WTC11 (cell line): ENCODE results near the gene VCP. TPM values are rescaled to one million over a fixed set of nuclear protein-coding genes. Genes with fewer than 3 reads are reported as not detected.

Source experiments
- ATAC-seq: fragments of 200-7000 bp; cut with Tn5 transposase; 2 replicates; pipeline ENCODE4 v1.10.0; 2021; ENCODE audit warnings: mild to moderate bottlenecking, moderate library complexity
- CTCF ChIA-PET: fragments of 300-600 bp; sonication (Branson Sonifier 250); formaldehyde crosslinking; loops from one replicate; lab custom pipeline; 2021; ENCODE audit warnings: antibody characterized with exemption; lab: Charles Lee
- POLR2A ChIA-PET: fragments of 350-600 bp; sonication (Branson Sonifier 250); formaldehyde crosslinking; loops from one replicate; lab custom pipeline; 2021; ENCODE audit warnings: antibody characterized with exemption; lab: Charles Lee
- DNase-seq: peaks from one replicate; pipeline ENCODE4 v3.0.0; 2021; ENCODE audit warnings: low spot score
- H3K27ac Mint-ChIP-seq: 2 replicates; pipeline ENCODE4 v1.8.0; 2021; ENCODE audit warnings: mixed read lengths
- H3K27me3 Mint-ChIP-seq: 2 replicates; pipeline ENCODE4 v1.8.0; 2021; ENCODE audit warnings: low read depth, mild to moderate bottlenecking, moderate library complexity, mixed read lengths
- H3K36me3 Mint-ChIP-seq: 2 replicates; pipeline ENCODE4 v1.8.0; 2021; ENCODE audit warnings: mixed read lengths
- H3K4me1 Mint-ChIP-seq: 2 replicates; pipeline ENCODE4 v1.8.0; 2022; ENCODE audit warnings: mixed read lengths
- H3K4me3 Mint-ChIP-seq: 2 replicates; pipeline ENCODE4 v1.8.0; 2021; ENCODE audit warnings: mild to moderate bottlenecking, moderate library complexity, mixed read lengths
- H3K9me3 Mint-ChIP-seq: 2 replicates; pipeline ENCODE4 v1.8.0; 2021; ENCODE audit warnings: mixed read lengths
- AFF4 ChIP-seq: sonication (generic); formaldehyde crosslinking; IDR thresholded peaks from 2 replicates; pipeline ENCODE4 v1.8.1; 2023; ENCODE audit warnings: mild to moderate bottlenecking, missing genetic modification reagents, borderline replicate concordance
- CBFB ChIP-seq: sonication (generic); formaldehyde crosslinking; IDR thresholded peaks from 2 replicates; pipeline ENCODE4 v1.8.1; 2022; ENCODE audit warnings: mild to moderate bottlenecking, low read depth, missing genetic modification reagents
- CTCF ChIP-seq: fragments of 200-600 bp; IDR thresholded peaks from 2 replicates; pipeline ENCODE4 v1.8.0; 2022; ENCODE audit warnings: antibody characterized with exemption
- E2F1 ChIP-seq: sonication (generic); formaldehyde crosslinking; IDR thresholded peaks from 2 replicates; pipeline ENCODE4 v1.8.0; 2022; ENCODE audit warnings: mild to moderate bottlenecking, missing genetic modification reagents
- ESRRA ChIP-seq: sonication (generic); formaldehyde crosslinking; IDR thresholded peaks from 2 replicates; pipeline ENCODE4 v1.8.1; 2022; ENCODE audit warnings: mild to moderate bottlenecking, missing genetic modification reagents, borderline replicate concordance
- FOXK1 ChIP-seq: sonication (generic); formaldehyde crosslinking; IDR thresholded peaks from 2 replicates; pipeline ENCODE4 v1.8.0; 2022; ENCODE audit warnings: mild to moderate bottlenecking, moderate library complexity, missing genetic modification reagents
- GRHL2 ChIP-seq: fragments of 250-450 bp; sonication (Bioruptor Pico); IDR thresholded peaks from 2 replicates; pipeline ENCODE4 v1.8.0; 2022; ENCODE audit warnings: mild to moderate bottlenecking, moderate library complexity; ENCODE audit not compliant: insufficient replicate concordance, severe bottlenecking
- GTF2I ChIP-seq: fragments of 250-450 bp; sonication (Bioruptor Pico); conservative IDR thresholded peaks from 2 replicates; pipeline ENCODE4 v1.4.0; 2021; ENCODE audit warnings: mild to moderate bottlenecking
- JUN ChIP-seq: sonication (generic); formaldehyde crosslinking; IDR thresholded peaks from 2 replicates; pipeline ENCODE4 v1.8.0; 2023; ENCODE audit warnings: mild to moderate bottlenecking, missing genetic modification reagents
- KAT7 ChIP-seq: sonication (generic); formaldehyde crosslinking; IDR thresholded peaks from 2 replicates; pipeline ENCODE4 v1.8.1; 2023; ENCODE audit warnings: missing genetic modification reagents, mild to moderate bottlenecking, borderline replicate concordance
- MYBL2 ChIP-seq: sonication (generic); formaldehyde crosslinking; IDR thresholded peaks from 2 replicates; pipeline ENCODE4 v1.8.1; 2023; ENCODE audit warnings: mild to moderate bottlenecking, moderate library complexity, missing genetic modification reagents
- NR2C2 ChIP-seq: sonication (generic); formaldehyde crosslinking; IDR thresholded peaks from 2 replicates; pipeline ENCODE4 v1.8.0; 2022; ENCODE audit warnings: mild to moderate bottlenecking, missing genetic modification reagents
- SMAD3 ChIP-seq: sonication (generic); formaldehyde crosslinking; IDR thresholded peaks from 2 replicates; pipeline ENCODE4 v1.8.0; 2022; ENCODE audit warnings: missing genetic modification reagents, mild to moderate bottlenecking, borderline replicate concordance
- SP1 ChIP-seq: sonication (generic); formaldehyde crosslinking; conservative IDR thresholded peaks from 2 replicates; pipeline ENCODE4 v1.8.1; 2022; ENCODE audit warnings: missing genetic modification reagents
- TCF7 ChIP-seq: sonication (generic); formaldehyde crosslinking; IDR thresholded peaks from 2 replicates; pipeline ENCODE4 v1.8.0; 2022; ENCODE audit warnings: mild to moderate bottlenecking, low read depth, missing genetic modification reagents, moderate library complexity
- ZNF121 ChIP-seq: sonication (generic); formaldehyde crosslinking; IDR thresholded peaks from 2 replicates; pipeline ENCODE4 v1.8.0; 2023; ENCODE audit warnings: missing genetic modification reagents
- ZNF232 ChIP-seq: sonication (generic); formaldehyde crosslinking; IDR thresholded peaks from 2 replicates; pipeline ENCODE4 v1.8.0; 2022; ENCODE audit warnings: mild to moderate bottlenecking, missing genetic modification reagents
- ZNF263 ChIP-seq: sonication (generic); formaldehyde crosslinking; IDR thresholded peaks from 2 replicates; pipeline ENCODE4 v1.8.1; 2022; ENCODE audit warnings: low read depth, mild to moderate bottlenecking, moderate library complexity, missing genetic modification reagents
- ZNF416 ChIP-seq: fragments of 250-450 bp; sonication (Bioruptor Pico); IDR thresholded peaks from 2 replicates; pipeline ENCODE4 v1.9.0; 2021; ENCODE audit warnings: mild to moderate bottlenecking, inconsistent platforms
- ZNF671 ChIP-seq: fragments of 250-450 bp; sonication (Bioruptor Pico); IDR thresholded peaks from 2 replicates; pipeline ENCODE4 v1.8.0; 2021; ENCODE audit warnings: mild to moderate bottlenecking
- total RNA-seq: library from RNA; stranded (reverse); gene quantifications from 3 replicates; pipeline ENCODE4 v1.2.3, GENCODE V29; 2021
- TF ChIP-seq, protein P1 (sequence below): sonication (generic); formaldehyde crosslinking; IDR thresholded peaks from 2 replicates; pipeline ENCODE4 v1.8.1; 2023; ENCODE audit warnings: mild to moderate bottlenecking, missing genetic modification reagents
- TF ChIP-seq, protein P2 (sequence below): fragments of 250-450 bp; sonication (Bioruptor Pico); IDR thresholded peaks from 2 replicates; pipeline ENCODE4 v1.8.0; 2021; ENCODE audit warnings: mild to moderate bottlenecking
- TF ChIP-seq, protein P3 (sequence below): sonication (generic); formaldehyde crosslinking; conservative IDR thresholded peaks from 2 replicates; pipeline ENCODE4 v1.8.1; 2023; ENCODE audit warnings: mild to moderate bottlenecking, low read depth, missing genetic modification reagents, moderate library complexity

The VCP gene
- total RNA-seq, 1 experiment from 2014 or later, result 386 TPM

DNA sequence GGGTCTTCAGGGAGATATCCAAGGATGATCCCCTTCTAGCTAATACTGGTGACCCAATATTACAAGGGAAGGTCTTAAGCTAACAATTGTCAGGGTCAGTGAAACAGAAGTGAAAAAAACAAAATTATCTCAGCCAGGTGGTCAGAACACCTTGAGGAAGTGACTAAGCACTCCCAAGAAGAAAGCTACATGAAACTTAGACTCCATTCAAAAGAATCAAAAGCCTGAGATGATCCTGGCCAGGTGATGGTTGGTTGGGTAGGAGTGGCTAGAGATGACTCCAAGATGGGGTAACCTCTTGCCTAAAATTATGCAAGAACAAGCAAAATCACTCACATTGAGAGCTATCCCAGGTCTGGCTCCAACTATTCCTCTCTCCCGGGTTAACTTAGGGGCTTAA is 5.4 kb downstream of the VCP start (continued):
- TF ChIP-seq E2F1 (CRISPR knock-in tag) (no peak), CBFB (CRISPR knock-in tag) (no peak)

DNA sequence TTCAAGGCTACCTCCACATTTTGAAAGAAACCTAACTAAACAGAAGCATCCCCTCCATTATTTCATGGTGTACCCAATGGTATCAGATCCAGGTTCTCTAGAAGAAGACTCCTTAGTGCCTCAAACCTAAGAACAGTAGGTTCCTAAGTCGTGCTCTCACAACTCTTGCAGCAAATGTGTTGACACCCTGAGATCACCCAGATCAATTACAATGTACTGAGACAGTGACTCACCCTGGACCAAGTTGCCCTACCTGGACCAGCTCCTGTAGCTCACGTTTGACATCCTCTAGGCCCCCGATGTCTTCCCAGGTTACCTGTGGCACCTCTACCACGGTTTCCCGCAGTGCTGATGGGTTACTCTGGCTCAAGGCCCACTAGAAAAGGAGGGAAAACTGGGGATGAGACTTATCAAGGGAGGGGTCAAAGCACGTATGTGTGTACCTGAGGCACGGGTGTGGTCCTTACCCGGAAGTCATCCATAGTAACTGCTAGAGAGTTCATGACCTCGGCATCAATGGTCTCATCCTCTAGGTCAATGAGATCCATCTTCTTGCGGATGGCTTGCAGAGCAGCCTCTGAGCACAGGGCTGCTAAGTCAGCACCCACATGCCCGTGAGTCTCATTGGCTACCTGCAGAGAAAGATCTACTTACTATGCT is 11.7 kb downstream of the VCP start:
- H3K4me1 Mint-ChIP-seq, result no peaks in the 10 kb centered on the region
- ATAC-seq (no peak), DNase-seq (no peak)
- no peak overlapping the region for H3K27ac Mint-ChIP-seq
- no peaks in the 10 kb centered on the region for H3K27me3 Mint-ChIP-seq
- ChIA-PET POLR2A (no interaction called here), CTCF (no interaction called here)
- H3K9me3 Mint-ChIP-seq, result no peaks in the 10 kb centered on the region
- H3K4me3 Mint-ChIP-seq, result no peak overlapping the region
- peaks cover 95% of the 10 kb centered on the region for H3K36me3 Mint-ChIP-seq
- no peak for TF ChIP-seq TCF7
- TF ChIP-seq GTF2I, result no peak
- no peak for TF ChIP-seq ZNF671 (CRISPR knock-in tag)
- TF ChIP-seq, protein P1, sequence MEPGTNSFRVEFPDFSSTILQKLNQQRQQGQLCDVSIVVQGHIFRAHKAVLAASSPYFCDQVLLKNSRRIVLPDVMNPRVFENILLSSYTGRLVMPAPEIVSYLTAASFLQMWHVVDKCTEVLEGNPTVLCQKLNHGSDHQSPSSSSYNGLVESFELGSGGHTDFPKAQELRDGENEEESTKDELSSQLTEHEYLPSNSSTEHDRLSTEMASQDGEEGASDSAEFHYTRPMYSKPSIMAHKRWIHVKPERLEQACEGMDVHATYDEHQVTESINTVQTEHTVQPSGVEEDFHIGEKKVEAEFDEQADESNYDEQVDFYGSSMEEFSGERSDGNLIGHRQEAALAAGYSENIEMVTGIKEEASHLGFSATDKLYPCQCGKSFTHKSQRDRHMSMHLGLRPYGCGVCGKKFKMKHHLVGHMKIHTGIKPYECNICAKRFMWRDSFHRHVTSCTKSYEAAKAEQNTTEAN (CRISPR knock-in tag), result no peak
- TF ChIP-seq SMAD3, result no peak
- no peak for TF ChIP-seq MYBL2 (CRISPR knock-in tag)
- no peak for TF ChIP-seq SP1 (CRISPR knock-in tag)
- no peak for TF ChIP-seq ZNF232 (CRISPR knock-in tag)
- TF ChIP-seq, protein P2, sequence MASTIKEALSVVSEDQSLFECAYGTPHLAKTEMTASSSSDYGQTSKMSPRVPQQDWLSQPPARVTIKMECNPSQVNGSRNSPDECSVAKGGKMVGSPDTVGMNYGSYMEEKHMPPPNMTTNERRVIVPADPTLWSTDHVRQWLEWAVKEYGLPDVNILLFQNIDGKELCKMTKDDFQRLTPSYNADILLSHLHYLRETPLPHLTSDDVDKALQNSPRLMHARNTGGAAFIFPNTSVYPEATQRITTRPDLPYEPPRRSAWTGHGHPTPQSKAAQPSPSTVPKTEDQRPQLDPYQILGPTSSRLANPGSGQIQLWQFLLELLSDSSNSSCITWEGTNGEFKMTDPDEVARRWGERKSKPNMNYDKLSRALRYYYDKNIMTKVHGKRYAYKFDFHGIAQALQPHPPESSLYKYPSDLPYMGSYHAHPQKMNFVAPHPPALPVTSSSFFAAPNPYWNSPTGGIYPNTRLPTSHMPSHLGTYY (CRISPR knock-in tag), result no peak
- no peak for TF ChIP-seq CBFB (CRISPR knock-in tag)
- TF ChIP-seq CTCF, result no peak
- TF ChIP-seq ZNF416, result no peak
- TF ChIP-seq KAT7, result no peak
- no peak for TF ChIP-seq NR2C2 (CRISPR knock-in tag)
- no peak for TF ChIP-seq FOXK1 (CRISPR knock-in tag)

GRCh38 chr9:35059438-35059837 is 13.0 kb downstream of the VCP start:
- CTCF ChIA-PET, result no interaction called here

More at GRCh38 chr9:35059438-35059837, 13.0 kb downstream of the VCP start:
- no peaks in the 10 kb centered on the region for H3K4me1 Mint-ChIP-seq
- no peak overlapping the region for H3K27ac Mint-ChIP-seq
- no peaks in the 10 kb centered on the region for H3K9me3 Mint-ChIP-seq
- no peak for DNase-seq
- no peak overlapping the region for H3K4me3 Mint-ChIP-seq
- POLR2A ChIA-PET, result interaction anchor here (1.4 kb wide), 1 partner anchor 160 kb away, joined by 4 read pairs; no protein-coding TSS in a partner anchor
- peaks cover 93% of the 10 kb centered on the region for H3K36me3 Mint-ChIP-seq
- no peaks in the 10 kb centered on the region for H3K27me3 Mint-ChIP-seq
- no peak for ATAC-seq
- TF ChIP-seq GRHL2 (no peak), ZNF263 (CRISPR knock-in tag) (no peak), ZNF121 (CRISPR knock-in tag) (no peak), FOXK1 (CRISPR knock-in tag) (no peak), SMAD3 (no peak), ZNF232 (CRISPR knock-in tag) (no peak), JUN (no peak), ESRRA (CRISPR knock-in tag) (no peak), AFF4 (no peak)
- TF ChIP-seq, protein P3, sequence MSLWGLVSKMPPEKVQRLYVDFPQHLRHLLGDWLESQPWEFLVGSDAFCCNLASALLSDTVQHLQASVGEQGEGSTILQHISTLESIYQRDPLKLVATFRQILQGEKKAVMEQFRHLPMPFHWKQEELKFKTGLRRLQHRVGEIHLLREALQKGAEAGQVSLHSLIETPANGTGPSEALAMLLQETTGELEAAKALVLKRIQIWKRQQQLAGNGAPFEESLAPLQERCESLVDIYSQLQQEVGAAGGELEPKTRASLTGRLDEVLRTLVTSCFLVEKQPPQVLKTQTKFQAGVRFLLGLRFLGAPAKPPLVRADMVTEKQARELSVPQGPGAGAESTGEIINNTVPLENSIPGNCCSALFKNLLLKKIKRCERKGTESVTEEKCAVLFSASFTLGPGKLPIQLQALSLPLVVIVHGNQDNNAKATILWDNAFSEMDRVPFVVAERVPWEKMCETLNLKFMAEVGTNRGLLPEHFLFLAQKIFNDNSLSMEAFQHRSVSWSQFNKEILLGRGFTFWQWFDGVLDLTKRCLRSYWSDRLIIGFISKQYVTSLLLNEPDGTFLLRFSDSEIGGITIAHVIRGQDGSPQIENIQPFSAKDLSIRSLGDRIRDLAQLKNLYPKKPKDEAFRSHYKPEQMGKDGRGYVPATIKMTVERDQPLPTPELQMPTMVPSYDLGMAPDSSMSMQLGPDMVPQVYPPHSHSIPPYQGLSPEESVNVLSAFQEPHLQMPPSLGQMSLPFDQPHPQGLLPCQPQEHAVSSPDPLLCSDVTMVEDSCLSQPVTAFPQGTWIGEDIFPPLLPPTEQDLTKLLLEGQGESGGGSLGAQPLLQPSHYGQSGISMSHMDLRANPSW (CRISPR knock-in tag), result no peak
